Measurements from ENCODE around the gene NKAIN2.
A peak's percentile ranks its signal among the peaks of the same experiment; 100 is the strongest.
"Not testable (repeated sequence)": the region's sequence is repeated elsewhere in the genome, so short reads cannot be mapped to it uniquely, and the experiment has no call there.

NKAIN2 gene

DNA sequence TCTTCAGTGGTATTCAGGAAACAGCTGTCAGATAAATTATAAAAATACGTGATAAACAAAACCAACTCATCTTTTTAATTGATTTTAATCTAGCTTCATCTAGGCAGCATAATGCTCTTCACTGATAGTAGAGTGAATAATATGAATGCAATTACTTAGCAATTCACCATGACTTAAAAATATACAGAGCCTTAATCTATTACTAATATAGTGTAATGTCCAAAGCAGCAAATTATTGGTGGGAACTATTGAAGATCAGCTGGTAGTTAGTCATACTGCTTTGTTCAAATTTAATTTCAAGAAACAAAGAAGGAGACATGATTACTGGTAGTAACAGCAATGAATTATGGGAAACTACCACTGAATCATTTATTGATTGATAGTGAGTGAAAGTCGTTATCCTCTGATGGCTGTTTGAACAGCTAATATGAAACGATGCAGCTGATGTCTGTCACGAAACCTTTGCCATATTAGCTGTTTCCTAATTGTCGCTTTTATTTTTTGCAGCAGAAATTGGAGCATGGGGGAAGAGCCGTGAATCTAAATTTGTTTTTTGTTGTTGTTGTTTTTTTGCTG lies 99.2 kb downstream of the NKAIN2 start:
- H3K4me3 ChIP-seq (ENCODE audit: low read depth, low read length) = no peak overlapping the region
- TF ChIP-seq POLR2A (IDR thresholded peaks at IDR 0.05; ENCODE audit: extremely low read depth, insufficient read length) (no peak), MYC (IDR thresholded peaks at IDR 0.05; ENCODE audit: low read depth, low read length) (no peak)
- TF ChIP-seq, protein P1, sequence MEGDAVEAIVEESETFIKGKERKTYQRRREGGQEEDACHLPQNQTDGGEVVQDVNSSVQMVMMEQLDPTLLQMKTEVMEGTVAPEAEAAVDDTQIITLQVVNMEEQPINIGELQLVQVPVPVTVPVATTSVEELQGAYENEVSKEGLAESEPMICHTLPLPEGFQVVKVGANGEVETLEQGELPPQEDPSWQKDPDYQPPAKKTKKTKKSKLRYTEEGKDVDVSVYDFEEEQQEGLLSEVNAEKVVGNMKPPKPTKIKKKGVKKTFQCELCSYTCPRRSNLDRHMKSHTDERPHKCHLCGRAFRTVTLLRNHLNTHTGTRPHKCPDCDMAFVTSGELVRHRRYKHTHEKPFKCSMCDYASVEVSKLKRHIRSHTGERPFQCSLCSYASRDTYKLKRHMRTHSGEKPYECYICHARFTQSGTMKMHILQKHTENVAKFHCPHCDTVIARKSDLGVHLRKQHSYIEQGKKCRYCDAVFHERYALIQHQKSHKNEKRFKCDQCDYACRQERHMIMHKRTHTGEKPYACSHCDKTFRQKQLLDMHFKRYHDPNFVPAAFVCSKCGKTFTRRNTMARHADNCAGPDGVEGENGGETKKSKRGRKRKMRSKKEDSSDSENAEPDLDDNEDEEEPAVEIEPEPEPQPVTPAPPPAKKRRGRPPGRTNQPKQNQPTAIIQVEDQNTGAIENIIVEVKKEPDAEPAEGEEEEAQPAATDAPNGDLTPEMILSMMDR (IDR thresholded peaks at IDR 0.05; ENCODE audit: low read depth, low read length) = no peak
- DNase-seq (ENCODE audit: low read depth) = no peak

DNA sequence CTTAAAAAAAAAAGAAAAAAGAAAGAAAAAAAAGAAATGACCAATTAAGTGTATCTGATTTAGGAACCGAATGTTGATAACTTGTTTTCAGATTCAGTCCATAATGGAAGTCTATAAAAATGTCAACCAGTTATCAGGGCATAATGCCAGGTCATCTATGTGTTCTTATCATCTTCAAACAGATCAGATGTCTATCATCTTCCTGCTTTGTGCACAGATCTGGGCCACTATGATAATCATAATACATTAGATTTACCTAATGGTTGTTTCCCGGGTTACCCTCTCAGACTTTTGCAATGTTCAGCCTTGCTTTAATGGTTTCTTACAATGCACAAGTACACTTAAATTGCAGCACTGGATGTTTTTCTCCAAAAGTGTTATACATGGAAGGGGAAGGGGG lies 100.6 kb downstream of the NKAIN2 start:
- TF ChIP-seq POLR2A (IDR thresholded peaks at IDR 0.05; ENCODE audit: extremely low read depth, insufficient read length) = no peak
- TF ChIP-seq, protein P1 (IDR thresholded peaks at IDR 0.05; ENCODE audit: low read depth, low read length) = no peak
- no peak for TF ChIP-seq MYC (IDR thresholded peaks at IDR 0.05; ENCODE audit: low read depth, low read length)
- TF ChIP-seq, protein P2, sequence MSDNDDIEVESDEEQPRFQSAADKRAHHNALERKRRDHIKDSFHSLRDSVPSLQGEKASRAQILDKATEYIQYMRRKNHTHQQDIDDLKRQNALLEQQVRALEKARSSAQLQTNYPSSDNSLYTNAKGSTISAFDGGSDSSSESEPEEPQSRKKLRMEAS (IDR thresholded peaks at IDR 0.05; ENCODE audit: low read depth, low read length) = no peak
- H3K4me3 ChIP-seq (ENCODE audit: low read depth, low read length) = no peak overlapping the region
- DNase-seq (ENCODE audit: low read depth) = no peak

DNA sequence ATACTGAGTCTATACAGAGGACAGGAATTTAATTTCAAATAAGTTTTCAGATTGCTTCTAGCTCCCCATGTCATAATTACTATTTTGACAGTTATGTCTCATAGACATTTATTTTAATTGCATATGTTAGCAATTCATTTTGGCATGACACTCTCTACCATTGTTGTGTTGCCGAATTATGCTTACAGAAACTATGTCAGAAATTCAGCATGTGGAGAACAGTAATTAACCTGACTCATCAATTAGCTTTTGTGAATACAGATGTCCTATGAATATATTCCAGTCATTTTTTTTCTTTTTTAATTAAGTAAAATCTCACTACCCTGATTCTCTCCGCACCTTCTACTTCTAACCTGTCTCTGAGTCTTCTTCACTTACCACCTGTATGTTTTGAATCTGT lies 105.1 kb downstream of the NKAIN2 start:
- DNase-seq (ENCODE audit: low read depth) = no peak
- H3K4me3 ChIP-seq (ENCODE audit: low read depth, low read length) = no peak overlapping the region
- TF ChIP-seq, protein P2 (IDR thresholded peaks at IDR 0.05; ENCODE audit: low read depth, low read length) = no peak

DNA sequence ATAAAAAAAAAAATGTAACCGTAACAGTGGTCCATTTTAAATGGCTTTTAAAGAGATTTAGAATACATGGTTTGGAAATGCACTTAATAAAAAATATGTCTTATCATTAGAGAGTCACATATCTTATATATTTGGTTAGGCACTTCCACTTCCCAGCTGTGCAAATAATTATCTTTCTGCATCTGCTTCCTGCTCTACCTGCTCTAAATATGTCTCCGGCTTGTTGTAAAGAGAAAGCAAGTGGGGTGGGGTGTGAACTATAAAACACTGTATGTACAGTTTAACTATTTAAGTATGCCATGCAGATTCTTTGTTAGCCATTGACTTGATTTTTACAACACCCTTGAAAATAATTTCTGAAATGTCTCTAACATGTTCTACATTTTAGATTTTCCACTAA lies 106.3 kb downstream of the NKAIN2 start:
- no peak overlapping the region for H3K4me3 ChIP-seq (ENCODE audit: low read depth, low read length)
- DNase-seq (ENCODE audit: low read depth) = no peak
- TF ChIP-seq, protein P2 (IDR thresholded peaks at IDR 0.05; ENCODE audit: low read depth, low read length) = no peak
- TF ChIP-seq, protein P1 (IDR thresholded peaks at IDR 0.05; ENCODE audit: low read depth, low read length) = no peak
- TF ChIP-seq POLR2A (IDR thresholded peaks at IDR 0.05; ENCODE audit: extremely low read depth, insufficient read length) (no peak), MYC (IDR thresholded peaks at IDR 0.05; ENCODE audit: low read depth, low read length) (no peak)

DNA sequence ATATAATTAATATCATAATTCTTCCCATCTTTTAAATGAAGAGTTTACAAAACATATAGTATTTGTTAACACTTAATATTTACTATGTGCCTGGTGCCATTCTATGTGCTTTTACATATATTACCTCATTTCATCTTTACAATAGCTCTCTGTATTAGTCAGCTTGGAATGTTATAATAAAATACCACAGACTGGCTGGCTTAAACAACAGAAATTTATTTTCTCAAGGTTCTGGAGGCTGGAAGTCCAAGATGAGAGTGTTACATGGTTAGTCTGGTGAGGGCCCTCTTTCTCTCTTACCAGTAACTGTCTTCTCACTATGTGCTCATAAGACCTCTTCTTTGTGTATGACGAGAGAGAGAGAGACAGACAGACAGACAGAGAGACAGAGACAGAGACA lies 110.2 kb downstream of the NKAIN2 start:
- TF ChIP-seq, protein P2 (IDR thresholded peaks at IDR 0.05; ENCODE audit: low read depth, low read length) = no peak
- TF ChIP-seq, protein P1 (IDR thresholded peaks at IDR 0.05; ENCODE audit: low read depth, low read length) = no peak
- no peak for TF ChIP-seq POLR2A (IDR thresholded peaks at IDR 0.05; ENCODE audit: extremely low read depth, insufficient read length)
- TF ChIP-seq MYC (IDR thresholded peaks at IDR 0.05; ENCODE audit: low read depth, low read length) = no peak
- DNase-seq (ENCODE audit: low read depth) = no peak
- H3K4me3 ChIP-seq (ENCODE audit: low read depth, low read length) = no peak overlapping the region

DNA sequence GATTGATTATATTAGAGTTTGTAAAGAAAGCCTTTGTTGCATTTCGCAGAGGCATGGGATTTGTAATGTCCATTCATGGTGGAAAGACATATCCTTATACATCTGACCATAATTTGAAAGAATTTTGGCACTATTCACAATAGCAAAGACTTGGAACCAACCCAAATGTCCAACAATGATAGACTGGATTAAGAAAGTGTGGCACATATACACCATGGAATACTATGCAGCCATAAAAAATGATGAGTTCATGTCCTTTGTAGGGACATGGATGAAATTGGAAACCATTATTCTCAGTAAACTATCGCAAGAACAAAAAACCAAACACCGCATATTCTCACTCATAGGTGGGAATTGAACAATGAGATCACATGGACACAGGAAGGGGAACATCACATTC lies 119.7 kb downstream of the NKAIN2 start:
- not testable (repeated sequence) for DNase-seq (ENCODE audit: low read depth); H3K4me3 ChIP-seq (ENCODE audit: low read depth, low read length)

DNA sequence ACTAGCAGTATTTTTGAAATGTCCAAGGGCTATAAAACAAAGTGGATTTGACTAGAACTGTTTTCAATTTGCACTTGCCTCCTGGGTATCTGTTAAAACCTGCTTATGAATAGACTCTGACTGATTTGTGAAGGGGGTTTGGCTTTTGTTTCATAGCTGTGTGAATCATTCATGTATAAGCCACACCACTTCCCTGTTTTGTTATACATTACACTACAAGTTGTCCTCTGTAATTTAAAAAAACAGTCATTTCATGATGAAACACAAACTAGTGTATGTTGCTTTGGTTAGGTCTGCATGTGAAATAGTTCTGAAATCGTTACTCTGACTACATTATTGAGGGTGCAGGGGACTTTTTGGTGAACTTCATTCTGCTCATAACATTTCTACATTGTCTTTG lies 121.7 kb downstream of the NKAIN2 start:
- TF ChIP-seq MYC (IDR thresholded peaks at IDR 0.05; ENCODE audit: low read depth, low read length) (no peak), POLR2A (IDR thresholded peaks at IDR 0.05; ENCODE audit: extremely low read depth, insufficient read length) (no peak)
- TF ChIP-seq, protein P2 (IDR thresholded peaks at IDR 0.05; ENCODE audit: low read depth, low read length) = no peak
- TF ChIP-seq, protein P1 (IDR thresholded peaks at IDR 0.05; ENCODE audit: low read depth, low read length) = no peak
- DNase-seq (ENCODE audit: low read depth) = peak; percentile 13
- H3K4me3 ChIP-seq (ENCODE audit: low read depth, low read length) = no peak overlapping the region
